Progenitor cell of endocrine pancreas (in vitro differentiated cells): ENCODE data around the gene OTOR. TPM values are rescaled to one million over a fixed set of nuclear protein-coding genes. Genes with fewer than 3 reads are reported as not detected.

Experiments used
- DNase-seq: peaks from one replicate; pipeline ENCODE4 v3.0.0; 2021; ENCODE audit warnings: low spot score; ENCODE audit not compliant: unreplicated experiment
- H3K27ac Mint-ChIP-seq: 2 replicates; pipeline ENCODE4 v1.8.0; 2021; ENCODE audit warnings: mild to moderate bottlenecking, moderate library complexity, mixed read lengths
- H3K27me3 Mint-ChIP-seq: 2 replicates; pipeline ENCODE4 v1.8.0; 2021; ENCODE audit warnings: mixed read lengths
- H3K36me3 Mint-ChIP-seq: 2 replicates; pipeline ENCODE4 v1.8.0; 2022; ENCODE audit warnings: mixed read lengths; ENCODE audit not compliant: insufficient read depth
- H3K4me1 Mint-ChIP-seq: 2 replicates; pipeline ENCODE4 v1.8.0; 2021; ENCODE audit warnings: low read depth, mixed read lengths
- H3K4me3 Mint-ChIP-seq: 2 replicates; pipeline ENCODE4 v1.8.0; 2021; ENCODE audit warnings: low read depth, mild to moderate bottlenecking, moderate library complexity, mixed read lengths
- H3K9me3 Mint-ChIP-seq: 2 replicates; pipeline ENCODE4 v1.8.0; 2021; ENCODE audit warnings: low read depth, mixed read lengths
- total RNA-seq: library from RNA; stranded (reverse); gene quantifications from 2 replicates; pipeline ENCODE4 v1.2.1, GENCODE V29; 2021
- TF ChIP-seq, protein P1 (sequence below): fragments of 200-600 bp; sonication (generic); IDR thresholded peaks from one replicate; pipeline ENCODE4 v1.5.0; 2021; ENCODE audit warnings: antibody characterized with exemption, mild to moderate bottlenecking; ENCODE audit not compliant: unreplicated experiment

The OTOR gene
- total RNA-seq, 1 donor from 2014 or later: not detected

DNA sequence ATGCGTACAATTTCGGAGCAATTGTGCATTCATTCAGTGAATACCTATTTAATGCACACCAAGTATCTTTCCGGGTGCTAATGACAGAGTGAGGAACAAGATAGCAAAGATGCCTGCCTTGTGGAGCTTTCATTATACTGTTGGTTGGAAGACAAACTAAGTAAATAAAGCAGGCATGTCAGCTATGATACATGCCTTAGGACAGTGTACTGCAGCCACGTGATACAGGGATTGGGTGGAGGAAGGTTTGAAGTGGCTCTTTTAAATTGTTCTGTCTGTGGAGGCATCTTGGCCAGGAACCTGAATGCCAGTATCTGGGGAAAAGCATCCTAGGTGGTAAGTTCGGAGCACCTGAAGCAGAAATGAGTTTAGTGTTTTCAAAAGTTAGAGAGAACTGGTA is 3.0 kb upstream of the OTOR start:
- Mint-ChIP-seq H3K9me3 (no peaks in the 10 kb centered on the region), H3K4me1 (peaks cover 2% of the 10 kb centered on the region), H3K27ac (no peak overlapping the region), H3K36me3 (peaks cover 10% of the 10 kb centered on the region), H3K4me3 (no peak overlapping the region), H3K27me3 (peaks cover 7% of the 10 kb centered on the region)
- DNase-seq: no peak
- TF ChIP-seq, protein P1, sequence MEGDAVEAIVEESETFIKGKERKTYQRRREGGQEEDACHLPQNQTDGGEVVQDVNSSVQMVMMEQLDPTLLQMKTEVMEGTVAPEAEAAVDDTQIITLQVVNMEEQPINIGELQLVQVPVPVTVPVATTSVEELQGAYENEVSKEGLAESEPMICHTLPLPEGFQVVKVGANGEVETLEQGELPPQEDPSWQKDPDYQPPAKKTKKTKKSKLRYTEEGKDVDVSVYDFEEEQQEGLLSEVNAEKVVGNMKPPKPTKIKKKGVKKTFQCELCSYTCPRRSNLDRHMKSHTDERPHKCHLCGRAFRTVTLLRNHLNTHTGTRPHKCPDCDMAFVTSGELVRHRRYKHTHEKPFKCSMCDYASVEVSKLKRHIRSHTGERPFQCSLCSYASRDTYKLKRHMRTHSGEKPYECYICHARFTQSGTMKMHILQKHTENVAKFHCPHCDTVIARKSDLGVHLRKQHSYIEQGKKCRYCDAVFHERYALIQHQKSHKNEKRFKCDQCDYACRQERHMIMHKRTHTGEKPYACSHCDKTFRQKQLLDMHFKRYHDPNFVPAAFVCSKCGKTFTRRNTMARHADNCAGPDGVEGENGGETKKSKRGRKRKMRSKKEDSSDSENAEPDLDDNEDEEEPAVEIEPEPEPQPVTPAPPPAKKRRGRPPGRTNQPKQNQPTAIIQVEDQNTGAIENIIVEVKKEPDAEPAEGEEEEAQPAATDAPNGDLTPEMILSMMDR: no peak

DNA sequence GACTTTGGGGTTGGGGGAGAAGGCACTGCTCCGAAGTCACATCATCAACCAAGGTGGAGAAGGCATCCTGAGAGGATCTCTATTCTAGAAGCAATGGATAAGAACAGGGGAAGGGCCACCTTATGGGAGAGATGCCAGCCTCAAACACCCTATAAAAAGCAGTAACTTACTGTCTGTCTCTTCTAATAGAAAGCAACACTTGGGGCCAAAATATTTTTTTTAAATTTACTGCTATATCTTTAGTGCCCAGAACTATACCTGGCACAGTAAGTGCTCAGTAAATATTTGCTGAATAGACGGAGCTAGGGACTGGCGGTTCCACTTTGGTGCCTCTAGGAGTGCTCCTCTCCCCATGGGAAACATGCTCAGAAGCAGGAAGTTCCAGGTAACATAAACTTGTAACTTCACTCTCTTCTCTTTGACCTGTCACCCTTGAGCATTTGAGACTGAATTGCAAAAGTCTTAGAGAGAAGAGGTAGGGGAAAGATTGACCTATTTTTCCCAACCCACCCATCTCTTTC is 807 bp upstream of the OTOR start:
- no peak overlapping the region for H3K4me3 Mint-ChIP-seq
- H3K27me3 Mint-ChIP-seq: peaks cover 7% of the 10 kb centered on the region
- H3K36me3 Mint-ChIP-seq: peaks cover 3% of the 10 kb centered on the region
- no peak overlapping the region for H3K27ac Mint-ChIP-seq
- no peaks in the 10 kb centered on the region for H3K4me1 Mint-ChIP-seq
- TF ChIP-seq, protein P1: peak; percentile 29
- no peaks in the 10 kb centered on the region for H3K9me3 Mint-ChIP-seq
- no peak for DNase-seq

DNA sequence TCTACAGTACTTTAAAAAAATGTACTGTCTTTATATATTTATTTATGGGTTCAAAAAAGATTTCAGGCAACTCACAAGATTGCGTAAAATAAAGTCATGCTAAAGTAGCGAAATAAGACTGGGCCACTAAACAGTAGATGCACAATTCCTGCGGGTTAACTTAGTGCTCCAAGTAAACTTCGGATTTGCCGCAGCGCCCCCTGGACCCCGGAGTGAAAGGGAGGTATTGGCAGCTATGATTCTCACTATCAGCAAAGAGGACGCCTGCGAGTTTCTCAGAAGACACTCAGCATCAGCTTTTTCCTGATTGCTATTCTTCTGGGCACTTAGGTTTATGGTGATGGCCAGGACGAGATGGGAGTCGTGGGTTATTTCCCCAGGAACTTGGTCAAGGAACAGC is 1.4 kb downstream of the OTOR start:
- H3K36me3 Mint-ChIP-seq: no peaks in the 10 kb centered on the region
- no peak for DNase-seq
- no peak overlapping the region for H3K27ac Mint-ChIP-seq
- H3K9me3 Mint-ChIP-seq: no peaks in the 10 kb centered on the region
- no peak overlapping the region for H3K4me3 Mint-ChIP-seq
- TF ChIP-seq, protein P1: peak; percentile 40
- peaks cover 7% of the 10 kb centered on the region for H3K27me3 Mint-ChIP-seq
- no peaks in the 10 kb centered on the region for H3K4me1 Mint-ChIP-seq

DNA sequence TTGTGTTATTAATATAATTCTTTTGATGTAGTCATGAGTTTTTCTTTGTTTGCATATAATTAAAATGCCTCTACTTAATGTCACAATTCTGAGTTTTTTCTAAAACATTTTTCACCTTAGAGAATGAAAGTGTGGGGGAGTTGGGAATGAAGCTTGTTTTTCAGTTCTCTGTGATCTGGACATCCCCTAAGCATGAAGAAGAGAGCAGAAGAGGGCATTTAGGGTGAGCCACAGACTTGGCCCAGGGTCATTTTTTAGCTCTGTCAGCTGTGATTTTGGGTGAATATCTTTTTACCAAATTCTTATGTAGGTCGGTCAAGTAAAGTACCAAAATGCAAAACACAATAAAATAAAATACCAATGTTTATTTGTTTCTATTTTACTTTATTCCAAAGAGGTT is 3.9 kb downstream of the OTOR start:
- H3K9me3 Mint-ChIP-seq: peaks cover 9% of the 10 kb centered on the region
- TF ChIP-seq, protein P1: no peak
- DNase-seq: no peak

DNA sequence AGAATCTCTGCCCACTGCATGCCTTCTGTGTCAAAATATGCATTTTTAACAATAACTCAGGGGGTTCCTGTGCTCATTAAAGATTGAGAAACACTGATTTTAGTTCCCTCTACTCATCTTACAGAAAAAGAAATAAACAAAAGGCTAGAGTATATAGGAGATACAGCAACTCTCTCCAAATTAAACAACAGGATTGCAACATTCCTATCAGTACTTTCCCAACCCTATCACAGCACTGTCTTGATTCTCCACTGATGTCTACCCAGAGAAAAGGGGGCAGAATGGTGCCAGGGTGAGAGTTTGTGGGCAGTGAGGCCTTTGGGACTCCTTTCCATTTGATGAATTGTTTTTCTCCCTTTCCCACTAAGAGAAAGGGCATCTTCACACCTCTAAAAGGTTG is 4.7 kb downstream of the OTOR start:
- Mint-ChIP-seq H3K27ac (no peak overlapping the region), H3K9me3 (peaks cover 9% of the 10 kb centered on the region), H3K36me3 (no peaks in the 10 kb centered on the region), H3K4me3 (no peak overlapping the region), H3K4me1 (no peaks in the 10 kb centered on the region), H3K27me3 (peaks cover 3% of the 10 kb centered on the region)
- DNase-seq: no peak
- TF ChIP-seq, protein P1: no peak

More for the DNA sequence above, 3.9 kb downstream of the OTOR start:
- no peaks in the 10 kb centered on the region for H3K4me1 Mint-ChIP-seq
- H3K36me3 Mint-ChIP-seq: no peaks in the 10 kb centered on the region
- H3K4me3 Mint-ChIP-seq: no peak overlapping the region
- H3K27me3 Mint-ChIP-seq: peaks cover 3% of the 10 kb centered on the region
- H3K27ac Mint-ChIP-seq: no peak overlapping the region
